IMR-90 (cell line): ENCODE data around the gene SPDYE2B.
"Not testable (repeated sequence)": the region's sequence is repeated elsewhere in the genome, so short reads cannot be mapped to it uniquely, and the experiment has no call there.

Experiments used
- BHLHE40 ChIP-seq: fragments of 150-350 bp; IDR thresholded peaks from 2 replicates; pipeline ENCODE4 v1.6.1; 2016; ENCODE audit warnings: mild to moderate bottlenecking, low read depth, low read length
- MAZ ChIP-seq: IDR thresholded peaks from 2 replicates; pipeline ENCODE4 v1.6.1; 2012; ENCODE audit warnings: low read depth, mild to moderate bottlenecking, low read length, improper control_type of control experiment, moderate library complexity, borderline replicate concordance
- NFE2L2 ChIP-seq: fragments of 150-350 bp; IDR thresholded peaks from 2 replicates; pipeline ENCODE4 v1.6.1; 2016; ENCODE audit warnings: low read depth, mild to moderate bottlenecking, low read length
- POLR2A ChIP-seq: IDR thresholded peaks from 2 replicates; pipeline ENCODE4 v1.6.1; 2012; ENCODE audit warnings: mild to moderate bottlenecking, low read depth, low read length
- RAD21 ChIP-seq: IDR thresholded peaks from 2 replicates; pipeline ENCODE4 v1.6.1; 2012; ENCODE audit warnings: low read length, improper control_type of control experiment
- SMC3 ChIP-seq: fragments of 150-350 bp; IDR thresholded peaks from 2 replicates; pipeline ENCODE4 v1.6.1; 2016; ENCODE audit warnings: low read depth, mild to moderate bottlenecking, antibody characterized with exemption, low read length, moderate library complexity
- TF ChIP-seq, protein P1 (sequence below): conservative IDR thresholded peaks from 2 replicates; pipeline ENCODE4 v1.5.1; 2012; ENCODE audit warnings: mild to moderate bottlenecking, low read depth, low read length, improper control_type of control experiment
- TF ChIP-seq, protein P2 (sequence below): fragments of 150-350 bp; IDR thresholded peaks from 2 replicates; pipeline ENCODE4 v1.6.1; 2017; ENCODE audit warnings: mild to moderate bottlenecking, antibody characterized with exemption, low read length, low read depth

DNA sequence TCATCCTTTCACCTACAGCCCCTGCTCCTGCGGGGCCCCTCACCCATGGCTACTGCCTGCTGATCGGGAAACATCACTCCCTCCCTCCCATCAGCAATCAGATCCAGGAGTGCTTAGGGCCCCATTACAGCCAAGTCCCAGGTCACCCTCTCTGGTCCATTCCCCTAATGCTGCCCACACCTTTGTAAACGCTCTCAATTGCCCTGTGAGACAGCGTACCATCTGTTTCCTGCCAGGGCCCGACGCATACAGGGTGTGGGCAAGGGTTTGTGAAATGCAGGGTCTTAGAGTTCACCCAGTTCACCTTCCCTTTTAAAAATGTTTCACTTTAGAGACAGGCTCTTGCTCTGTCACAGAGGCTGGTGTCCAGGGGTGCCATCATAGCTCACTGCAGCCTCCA lies 15.8 kb upstream of the SPDYE2B start:
- not testable (repeated sequence) for TF ChIP-seq MAZ, BHLHE40, RAD21, NFE2L2, POLR2A, SMC3
- TF ChIP-seq, protein P1, sequence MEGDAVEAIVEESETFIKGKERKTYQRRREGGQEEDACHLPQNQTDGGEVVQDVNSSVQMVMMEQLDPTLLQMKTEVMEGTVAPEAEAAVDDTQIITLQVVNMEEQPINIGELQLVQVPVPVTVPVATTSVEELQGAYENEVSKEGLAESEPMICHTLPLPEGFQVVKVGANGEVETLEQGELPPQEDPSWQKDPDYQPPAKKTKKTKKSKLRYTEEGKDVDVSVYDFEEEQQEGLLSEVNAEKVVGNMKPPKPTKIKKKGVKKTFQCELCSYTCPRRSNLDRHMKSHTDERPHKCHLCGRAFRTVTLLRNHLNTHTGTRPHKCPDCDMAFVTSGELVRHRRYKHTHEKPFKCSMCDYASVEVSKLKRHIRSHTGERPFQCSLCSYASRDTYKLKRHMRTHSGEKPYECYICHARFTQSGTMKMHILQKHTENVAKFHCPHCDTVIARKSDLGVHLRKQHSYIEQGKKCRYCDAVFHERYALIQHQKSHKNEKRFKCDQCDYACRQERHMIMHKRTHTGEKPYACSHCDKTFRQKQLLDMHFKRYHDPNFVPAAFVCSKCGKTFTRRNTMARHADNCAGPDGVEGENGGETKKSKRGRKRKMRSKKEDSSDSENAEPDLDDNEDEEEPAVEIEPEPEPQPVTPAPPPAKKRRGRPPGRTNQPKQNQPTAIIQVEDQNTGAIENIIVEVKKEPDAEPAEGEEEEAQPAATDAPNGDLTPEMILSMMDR: not testable (repeated sequence)
- TF ChIP-seq, protein P2, sequence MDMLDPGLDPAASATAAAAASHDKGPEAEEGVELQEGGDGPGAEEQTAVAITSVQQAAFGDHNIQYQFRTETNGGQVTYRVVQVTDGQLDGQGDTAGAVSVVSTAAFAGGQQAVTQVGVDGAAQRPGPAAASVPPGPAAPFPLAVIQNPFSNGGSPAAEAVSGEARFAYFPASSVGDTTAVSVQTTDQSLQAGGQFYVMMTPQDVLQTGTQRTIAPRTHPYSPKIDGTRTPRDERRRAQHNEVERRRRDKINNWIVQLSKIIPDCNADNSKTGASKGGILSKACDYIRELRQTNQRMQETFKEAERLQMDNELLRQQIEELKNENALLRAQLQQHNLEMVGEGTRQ: not testable (repeated sequence)
